Esophagus (tissue), 2 donors: Measurements from ENCODE around the gene TTLL9. TPM values are rescaled to one million over a fixed set of nuclear protein-coding genes. Genes with fewer than 3 reads are reported as not detected.

ENCODE experiments used
- H3K27ac ChIP-seq, 2 donors: one replicate each; pipeline ENCODE4 v1.5.1; 2013; ENCODE audit warnings: low read depth in 2 of 2, mild to moderate bottlenecking in 2 of 2, inconsistent platforms in 1 of 2, low read length in 1 of 2, moderate library complexity in 1 of 2
- H3K27me3 ChIP-seq, 2 donors: one replicate each; pipeline ENCODE4 v1.6.1; 2013; ENCODE audit warnings: low read length in 2 of 2, control low read depth in 1 of 2, mild to moderate bottlenecking in 1 of 2; ENCODE audit not compliant: insufficient read depth in 2 of 2, control insufficient read depth in 1 of 2
- H3K36me3 ChIP-seq, 2 donors: one replicate each; pipeline ENCODE4 v1.6.1; 2013; ENCODE audit warnings: low read length in 1 of 2; ENCODE audit not compliant: control insufficient read depth in 2 of 2, insufficient read depth in 2 of 2
- H3K4me1 ChIP-seq, 2 donors: one replicate each; pipeline ENCODE4 v1.6.1; 2013; ENCODE audit warnings: low read length in 1 of 2; ENCODE audit not compliant: control insufficient read depth in 2 of 2, insufficient read depth in 2 of 2
- H3K4me3 ChIP-seq, 2 donors: one replicate each; pipeline ENCODE4 v1.5.1; 2013; ENCODE audit warnings: low read length in 2 of 2, mild to moderate bottlenecking in 2 of 2, low read depth in 1 of 2, moderate library complexity in 1 of 2
- H3K9me3 ChIP-seq, 2 donors: one replicate each; pipeline ENCODE4 v1.6.1; 2013; ENCODE audit warnings: mild to moderate bottlenecking in 2 of 2, low read depth in 1 of 2, low read length in 1 of 2, moderate library complexity in 1 of 2; ENCODE audit not compliant: control insufficient read depth in 2 of 2, insufficient read depth in 1 of 2
- WGBS, 2 donors: extraction: QIAGEN DNeasy Blood & Tissue Kit; methylation state at CpG; one replicate each; pipeline ENCODE4 v1.1.7; 2013; 5-methylcytosine and 5-hydroxymethylcytosine counted together
- polyA plus RNA-seq, 2 donors: library from polyadenylated mRNA; stranded (reverse); fragments of 200-250 nt; gene quantifications; one replicate each; pipeline ENCODE4 v1.2.3, GENCODE V29; 2013
- donor health status: healthy with polysubstance abuse.
- donor health status: Bipolar disorder and iron deficiency.

Gene TTLL9
- polyA plus RNA-seq, 2 donors, result 0.12 to 0.14 TPM

DNA sequence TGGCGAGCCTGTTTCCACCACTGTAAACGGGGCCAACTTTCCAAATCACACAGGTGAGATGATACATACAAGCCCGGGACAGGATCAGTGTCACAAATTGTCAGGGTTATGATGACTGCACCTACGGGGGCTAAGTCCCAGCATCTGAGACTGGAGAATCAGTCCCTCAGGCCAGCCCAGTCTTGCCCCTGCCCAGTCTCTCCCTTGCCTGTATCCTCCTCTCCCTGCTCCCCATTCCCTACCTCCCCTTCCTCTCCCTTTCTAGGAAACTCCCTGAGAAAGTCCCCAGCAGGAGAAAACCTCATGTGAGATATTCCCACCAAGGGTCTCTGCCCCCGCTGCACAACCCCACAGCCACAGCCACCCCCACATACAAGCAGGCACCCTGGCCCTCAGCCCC, 26.6 kb upstream of the TTLL9 start:
- Histone ChIP-seq H3K27ac (no peak overlapping the region), H3K9me3 (no peaks in the 10 kb centered on the region), H3K4me1 (peaks cover 5 to 13% of the 10 kb centered on the region in 2 donors), H3K36me3 (no peaks in the 10 kb centered on the region), H3K4me3 (no peak overlapping the region), H3K27me3 (no peaks in the 10 kb centered on the region)
- WGBS, 2 donors, result 59 to 71% methylated on average over 5 of the region's 5 CpGs

DNA sequence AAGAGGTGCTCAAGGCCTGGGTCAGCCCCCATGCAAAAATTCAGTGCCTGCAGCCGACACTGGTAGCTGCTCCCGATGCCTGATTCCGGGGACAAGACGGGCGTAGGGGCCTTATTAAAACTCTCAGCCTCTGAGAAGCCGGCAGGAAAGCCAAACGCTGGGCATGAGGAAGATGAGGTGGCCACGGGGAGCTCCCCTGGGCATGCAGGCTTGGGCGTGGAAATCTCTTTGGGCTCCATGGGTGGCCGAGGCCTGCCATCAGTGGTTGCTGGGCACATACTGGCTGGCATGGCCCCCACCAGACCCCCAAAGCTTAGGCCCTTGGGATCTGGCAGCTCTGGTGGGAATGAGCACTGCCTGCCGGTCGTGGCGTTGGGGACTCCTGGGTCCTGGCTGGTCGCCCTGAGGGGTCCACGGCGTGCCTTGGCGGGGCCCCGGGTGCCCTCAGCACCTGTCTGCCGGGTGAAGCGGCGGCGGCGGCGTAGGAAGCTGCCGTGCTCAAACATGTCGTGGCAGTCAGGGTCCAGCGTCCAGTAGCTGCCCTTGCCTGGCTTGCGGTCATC, 25.6 kb upstream of the TTLL9 start:
- Histone ChIP-seq H3K27ac (no peak overlapping the region), H3K9me3 (no peaks in the 10 kb centered on the region), H3K4me1 (peaks cover 7 to 21% of the 10 kb centered on the region in 2 donors), H3K4me3 (peak overlapping the region in 1 of 2 donors; percentile 9), H3K36me3 (no peaks in the 10 kb centered on the region), H3K27me3 (no peaks in the 10 kb centered on the region)
- 78 to 85% methylated on average over 28 of the region's 28 CpGs for WGBS, 2 donors

DNA sequence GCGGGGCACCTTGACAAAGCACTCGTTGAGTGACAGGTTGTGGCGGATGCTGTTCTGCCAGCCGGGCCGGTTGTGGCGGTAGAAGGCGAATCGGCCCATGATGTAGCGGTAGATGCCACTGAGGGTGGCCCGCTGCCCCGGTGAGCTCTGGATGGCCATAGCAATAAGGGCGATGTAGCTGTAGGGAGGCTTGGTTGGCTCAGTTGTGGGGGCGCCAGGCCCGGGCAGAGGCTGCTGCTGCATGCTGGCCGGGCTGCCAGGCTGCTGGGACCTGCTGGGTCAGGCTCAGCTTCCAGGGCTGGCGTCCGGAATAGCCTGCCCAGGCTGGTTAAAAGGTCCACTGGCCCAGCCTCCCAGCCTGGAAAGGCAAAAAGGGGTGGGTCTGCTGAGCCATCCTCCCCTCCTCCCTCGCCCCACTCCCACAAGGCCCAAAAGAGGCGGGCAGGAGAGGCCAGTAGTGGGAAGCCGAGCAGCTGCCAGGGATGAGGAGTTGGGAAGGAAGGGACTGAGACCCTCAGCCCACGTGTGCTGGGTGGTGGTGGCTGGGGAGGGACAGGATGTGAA, 25.1 kb upstream of the TTLL9 start, which contains the start of gene FOXS1:
Gene FOXS1, minus strand, starts transcription at position 305 of the 564 bp plus-strand sequence. Its CDS starts 62 bp downstream, at position 243.
- peak within 1 kb of the TSS in 1 of 2 donors; percentile 9 for H3K4me3 ChIP-seq
- no peaks in the 10 kb centered on the region for H3K9me3 ChIP-seq
- no peaks in the 10 kb centered on the region for H3K36me3 ChIP-seq
- H3K4me1 ChIP-seq, result peaks cover 7 to 21% of the 10 kb centered on the region in 2 donors
- WGBS, 2 donors, result 43 to 60% methylated on average over 20 to 21 of the region's 21 CpGs
- no peak within 1 kb of the TSS for H3K27ac ChIP-seq
- H3K27me3 ChIP-seq, result no peaks in the 10 kb centered on the region

DNA sequence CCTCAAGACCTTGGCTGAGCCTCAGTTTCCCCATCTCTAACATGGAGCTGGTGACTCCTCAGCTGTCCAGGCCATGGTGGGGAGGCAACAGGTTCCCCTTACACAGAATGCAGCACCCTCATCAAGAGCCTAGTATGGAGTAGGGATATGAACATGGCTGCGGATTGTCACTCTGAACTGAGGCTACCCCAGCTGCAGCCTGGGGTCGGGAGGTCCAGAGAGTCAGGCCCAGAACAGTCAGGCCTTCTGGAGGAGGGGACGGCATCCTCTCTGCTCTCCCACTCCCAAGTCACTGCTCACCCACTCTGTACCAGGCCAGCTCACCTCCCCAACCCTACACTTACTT, 23.7 kb upstream of the TTLL9 start:
- Histone ChIP-seq H3K27me3 (no peaks in the 10 kb centered on the region), H3K9me3 (no peaks in the 10 kb centered on the region), H3K36me3 (no peaks in the 10 kb centered on the region), H3K4me3 (no peak overlapping the region), H3K4me1 (peaks cover 10 to 27% of the 10 kb centered on the region in 2 donors), H3K27ac (no peak overlapping the region)
- WGBS, 2 donors, result 79 to 84% methylated on average over 3 of the region's 3 CpGs

DNA sequence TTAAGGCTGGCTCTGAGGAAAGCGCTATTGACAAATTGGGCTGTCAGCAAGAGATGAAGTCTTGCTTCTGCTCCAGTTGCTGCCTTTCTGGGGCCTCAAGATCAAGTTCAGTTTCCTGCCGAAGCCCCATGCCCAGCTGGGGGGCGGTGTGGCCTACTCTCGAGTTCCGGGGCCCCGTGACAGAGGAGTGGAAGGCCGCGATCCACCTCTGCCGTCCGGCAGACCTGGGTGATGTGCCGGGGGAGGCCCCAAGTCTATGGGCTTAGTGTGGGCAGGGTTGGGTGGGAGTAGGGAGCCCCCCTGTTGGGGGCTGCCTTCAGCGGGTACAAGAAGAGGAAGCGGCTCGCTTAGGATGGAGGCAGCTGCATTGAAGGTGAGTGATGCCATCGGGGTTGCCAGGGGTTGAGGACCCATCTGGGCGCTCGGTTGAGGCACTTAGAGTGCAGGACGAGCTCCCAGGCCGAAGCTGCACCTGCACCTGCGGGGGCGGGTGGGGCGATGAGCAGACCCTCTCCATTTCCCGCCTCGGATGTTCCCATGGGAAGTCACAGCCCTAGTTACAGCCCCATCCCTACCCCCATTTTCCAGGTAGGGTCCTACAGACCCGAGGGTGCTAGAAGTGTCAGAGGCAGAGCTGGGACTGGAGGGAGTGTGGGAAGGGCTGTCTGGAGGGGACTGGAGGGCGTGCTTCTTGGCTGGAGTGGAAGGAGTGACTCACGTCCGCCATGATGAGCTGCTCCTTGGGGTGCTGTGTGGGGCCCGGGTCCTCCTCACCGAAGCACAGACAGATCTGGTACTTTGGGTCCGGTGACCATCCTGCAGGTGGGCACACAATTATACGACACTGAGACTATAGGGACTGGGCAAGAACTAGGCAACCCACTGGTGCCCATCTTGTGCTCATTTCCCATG, 22.1 kb upstream of the TTLL9 start:
- Histone ChIP-seq H3K4me1 (peaks cover 10 to 26% of the 10 kb centered on the region in 2 donors), H3K27me3 (no peaks in the 10 kb centered on the region), H3K36me3 (no peaks in the 10 kb centered on the region), H3K4me3 (no peak overlapping the region), H3K27ac (no peak overlapping the region), H3K9me3 (no peaks in the 10 kb centered on the region)
- WGBS, 2 donors, result 86 to 88% methylated on average over 32 of the region's 32 CpGs

DNA sequence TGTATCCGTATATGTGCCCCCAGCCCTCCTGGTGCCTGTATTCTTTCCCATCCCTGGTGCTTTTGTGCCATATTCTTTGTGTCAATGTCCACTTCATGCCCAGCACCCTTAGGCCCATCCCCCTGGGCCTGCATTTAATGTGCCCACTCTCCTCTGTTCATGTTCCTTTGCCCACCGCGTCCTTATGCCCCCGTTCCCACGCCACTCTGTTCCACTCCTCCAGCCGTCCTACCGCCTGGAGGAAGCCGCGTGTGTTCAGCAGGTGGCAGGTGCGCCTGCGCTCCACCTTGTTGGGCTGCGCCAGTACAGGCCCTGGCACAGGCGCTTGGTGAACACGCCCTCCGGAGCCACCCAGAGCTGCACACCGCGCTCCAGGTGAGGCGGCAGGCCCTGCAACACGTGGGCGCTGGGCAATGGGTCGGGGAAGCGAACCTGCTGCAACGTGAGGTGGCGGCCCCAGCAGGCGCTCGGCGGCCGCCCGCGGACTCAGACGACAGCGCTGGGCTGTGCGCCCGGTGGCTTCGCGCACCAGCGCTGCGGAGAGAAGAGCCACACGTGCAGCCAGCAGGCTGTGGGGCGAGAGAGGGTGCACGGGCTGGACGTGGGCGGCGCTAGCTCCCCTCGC, 21.0 kb upstream of the TTLL9 start:
- WGBS, 2 donors, result 22 to 26% methylated on average over 45 of the region's 45 CpGs
- H3K4me3 ChIP-seq, result peak overlapping the region in 1 of 2 donors; percentile 12
- no peaks in the 10 kb centered on the region for H3K9me3 ChIP-seq
- H3K27me3 ChIP-seq, result no peaks in the 10 kb centered on the region
- H3K4me1 ChIP-seq, result peaks cover 10 to 26% of the 10 kb centered on the region in 2 donors
- H3K27ac ChIP-seq, result no peak overlapping the region
- H3K36me3 ChIP-seq, result no peaks in the 10 kb centered on the region

DNA sequence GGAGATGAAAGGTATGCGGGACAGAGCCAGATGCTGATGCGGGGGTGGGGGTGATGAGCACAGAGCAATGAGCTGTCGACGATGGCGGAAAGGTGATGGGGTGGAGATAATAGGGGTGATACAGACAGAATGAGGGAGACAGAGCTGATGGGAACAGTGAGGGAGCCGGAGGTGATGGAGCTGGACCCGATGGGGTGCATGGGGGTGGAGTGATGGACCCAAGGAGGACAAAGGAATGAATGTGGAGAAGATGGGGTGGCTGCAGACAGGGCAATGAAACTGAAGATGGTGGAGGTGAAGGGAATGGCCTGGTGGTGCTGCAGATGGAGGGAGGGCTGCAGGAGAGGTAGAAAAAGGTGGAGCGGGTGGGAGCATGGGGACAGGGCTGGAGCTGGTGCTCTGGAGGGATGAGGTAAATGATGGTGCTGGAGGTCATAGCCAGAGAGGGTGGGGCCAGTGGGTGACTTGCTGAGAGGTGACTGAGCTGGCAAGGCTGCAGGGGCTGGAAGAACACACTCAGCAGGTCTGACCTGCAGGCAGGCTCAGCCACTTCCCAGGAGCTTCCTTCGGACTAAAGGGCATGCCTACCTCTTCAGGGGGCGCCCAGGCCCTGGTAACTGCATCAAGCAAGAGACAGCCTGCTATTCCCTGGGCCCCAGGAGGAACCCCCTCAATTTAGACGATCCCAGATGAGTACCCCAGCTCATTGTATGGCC, 19.0 kb upstream of the TTLL9 start:
- H3K4me3 ChIP-seq, result no peak overlapping the region
- H3K9me3 ChIP-seq, result no peaks in the 10 kb centered on the region
- H3K36me3 ChIP-seq, result no peaks in the 10 kb centered on the region
- WGBS, 2 donors, result 71 to 74% methylated on average over 11 of the region's 11 CpGs
- no peak overlapping the region for H3K27ac ChIP-seq
- peaks cover 5 to 18% of the 10 kb centered on the region in 2 donors for H3K4me1 ChIP-seq
- H3K27me3 ChIP-seq, result no peaks in the 10 kb centered on the region

DNA sequence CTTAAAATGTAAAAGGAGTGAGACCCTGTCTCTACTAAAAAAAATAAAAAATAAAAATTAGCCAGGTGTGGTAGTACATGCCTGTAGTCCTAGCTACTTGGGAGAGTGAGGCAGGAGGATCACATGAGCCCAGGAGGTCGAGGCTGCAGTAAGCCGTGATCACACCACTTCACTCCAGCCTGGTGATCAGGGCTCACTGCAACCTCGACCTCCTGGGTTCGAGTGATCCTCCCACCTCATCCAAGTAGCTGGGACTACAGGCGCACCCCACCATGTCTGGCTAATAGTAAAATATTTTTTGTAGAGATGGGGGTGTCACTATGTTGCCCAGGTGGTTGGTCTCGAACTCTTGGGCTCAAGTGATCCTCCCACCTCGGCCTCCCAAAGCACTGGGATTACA, 17.0 kb upstream of the TTLL9 start:
- Histone ChIP-seq H3K4me1 (peaks cover 5 to 18% of the 10 kb centered on the region in 2 donors), H3K4me3 (no peak overlapping the region), H3K9me3 (no peaks in the 10 kb centered on the region), H3K36me3 (no peaks in the 10 kb centered on the region), H3K27ac (no peak overlapping the region), H3K27me3 (peaks cover 0 to 2% of the 10 kb centered on the region in 2 donors)
- WGBS, 2 donors, result 71 to 77% methylated on average over 7 of the region's 7 CpGs

DNA sequence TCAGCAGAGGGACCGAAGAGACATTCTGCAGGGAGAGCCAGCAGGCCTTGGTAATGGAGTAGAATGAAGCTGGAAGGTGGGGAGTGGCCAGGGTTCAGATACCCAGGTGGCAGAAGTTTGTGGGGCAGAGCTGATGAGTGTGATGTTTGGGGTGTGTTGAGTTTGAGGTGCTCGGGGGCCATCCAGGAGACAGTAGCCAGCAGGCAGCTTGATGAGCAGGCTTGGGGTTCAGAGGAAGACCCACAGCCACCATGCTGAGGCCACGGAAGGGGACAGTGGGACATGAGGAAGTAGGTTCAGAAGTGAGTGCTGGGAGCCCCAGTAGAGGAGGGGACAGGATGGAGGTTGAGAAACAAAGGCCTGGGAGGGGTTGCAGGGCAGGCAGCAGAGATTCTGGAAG, 13.9 kb upstream of the TTLL9 start:
- H3K4me1 ChIP-seq, result peaks cover 8 to 15% of the 10 kb centered on the region in 2 donors
- WGBS, 2 donors, result 68% methylated on average over 3 of the region's 3 CpGs
- H3K27ac ChIP-seq, result no peak overlapping the region
- H3K9me3 ChIP-seq, result no peaks in the 10 kb centered on the region
- no peaks in the 10 kb centered on the region for H3K36me3 ChIP-seq
- peaks cover 0 to 2% of the 10 kb centered on the region in 2 donors for H3K27me3 ChIP-seq
- no peak overlapping the region for H3K4me3 ChIP-seq
